ENCODE results near the gene GPR146.

Gene GPR146

GRCh38 chr7:1043552-1044188 lies 676 bp upstream of the GPR146 start:
- DNase-seq (ENCODE audit: low read depth): no peak

GRCh38 chr7:1045069-1046063 lies 1.0 kb downstream of the GPR146 start:
- no peak for DNase-seq (ENCODE audit: low read depth)

GRCh38 chr7:1046722-1047679 lies 2.7 kb downstream of the GPR146 start:
- DNase-seq (ENCODE audit: low read depth): no peak

GRCh38 chr7:1049006-1049741 lies 4.8 kb downstream of the GPR146 start:
- no peak for DNase-seq (ENCODE audit: low read depth)

- no peak for DNase-seq (ENCODE audit: low read depth)
These were observed 5.5 kb downstream of the GPR146 start for GRCh38 chr7:1049801-1050200.

GRCh38 chr7:1050254-1050906 lies 6.0 kb downstream of the GPR146 start:
- DNase-seq (ENCODE audit: low read depth): no peak

GRCh38 chr7:1050956-1051690 lies 6.8 kb downstream of the GPR146 start:
- DNase-seq (ENCODE audit: low read depth): no peak

GRCh38 chr7:1052031-1052818 lies 7.9 kb downstream of the GPR146 start:
- DNase-seq (ENCODE audit: low read depth): no peak

GRCh38 chr7:1053002-1053411 lies 8.7 kb downstream of the GPR146 start:
- DNase-seq (ENCODE audit: low read depth): no peak

GRCh38 chr7:1053816-1054370 lies 9.5 kb downstream of the GPR146 start:
- DNase-seq (ENCODE audit: low read depth): no peak

- DNase-seq (ENCODE audit: low read depth): peak; percentile 51
These were observed 10.1 kb downstream of the GPR146 start for GRCh38 chr7:1054438-1054837.

- DNase-seq (ENCODE audit: low read depth): peak; percentile 72
These were observed 10.6 kb downstream of the GPR146 start for GRCh38 chr7:1054861-1055450.

- no peak for DNase-seq (ENCODE audit: low read depth)
These were observed 11.2 kb downstream of the GPR146 start for GRCh38 chr7:1055491-1055955.

GRCh38 chr7:1055956-1056784 lies 11.8 kb downstream of the GPR146 start:
- DNase-seq (ENCODE audit: low read depth): peak; percentile 61

- DNase-seq (ENCODE audit: low read depth): no peak
These were observed 12.6 kb downstream of the GPR146 start for GRCh38 chr7:1056785-1057410.

- no peak for DNase-seq (ENCODE audit: low read depth)
These were observed 13.3 kb downstream of the GPR146 start for GRCh38 chr7:1057416-1058291.
